ENCODE data around the gene TOR1B. TPM values are rescaled to one million over a fixed set of nuclear protein-coding genes. Genes with fewer than 3 reads are reported as not detected.

TOR1B gene
- total and polyA plus RNA-seq, 4 donors, result 12.8 to 31.9 (median 17.8) TPM

GRCh38 chr9:129809346-129809745 lies 6.4 kb downstream of the TOR1B start:
- Histone ChIP-seq H3K36me3 (ENCODE audit: control insufficient read depth in 4 of 4, insufficient read depth in 3 of 4, low read depth in 1 of 4, low read length in 3 of 4) (peaks cover 5 to 14% (median 7%) of the 10 kb centered on the region in 4 donors), H3K4me1 (ENCODE audit: control insufficient read depth in 4 of 4, insufficient read depth in 4 of 4, low read length in 3 of 4) (peaks cover 7 to 22% (median 12%) of the 10 kb centered on the region in 4 donors), H3K4me3 (ENCODE audit: low read depth in 1 of 3, low read length in 3 of 3) (no peak overlapping the region), H3K27me3 (ENCODE audit: control insufficient read depth in 4 of 4, insufficient read depth in 4 of 4, low read length in 3 of 4) (no peaks in the 10 kb centered on the region), H3K9me3 (ENCODE audit: control insufficient read depth in 4 of 4, low read length in 3 of 4) (no peaks in the 10 kb centered on the region), H3K27ac (ENCODE audit: low read depth in 1 of 2, low read length in 2 of 2) (no peak overlapping the region), H3K9ac (ENCODE audit: low read depth in 1 of 2, low read length in 2 of 2) (no peak overlapping the region)
- 92% methylated on average over 11 of the region's 11 CpGs for WGBS
- TF ChIP-seq TAF1 (conservative IDR thresholded peaks at IDR 0.05) (no peak), ATF3 (IDR thresholded peaks at IDR 0.05) (no peak)
- DNase-seq (ENCODE audit: low spot score), result no peak

- H3K36me3 ChIP-seq (ENCODE audit: control insufficient read depth in 4 of 4, insufficient read depth in 3 of 4, low read depth in 1 of 4, low read length in 3 of 4), result peaks cover 5 to 16% (median 9%) of the 10 kb centered on the region in 4 donors
- no peak for DNase-seq (ENCODE audit: low spot score)
- no peak overlapping the region for H3K4me3 ChIP-seq (ENCODE audit: low read depth in 1 of 3, low read length in 3 of 3)
- peaks cover 7 to 22% (median 12%) of the 10 kb centered on the region in 4 donors for H3K4me1 ChIP-seq (ENCODE audit: control insufficient read depth in 4 of 4, insufficient read depth in 4 of 4, low read length in 3 of 4)
- H3K27ac ChIP-seq (ENCODE audit: low read depth in 1 of 2, low read length in 2 of 2), result peak overlapping the region; percentile 76 to 79
- WGBS, result 92% methylated on average over 11 of the region's 11 CpGs
- H3K9me3 ChIP-seq (ENCODE audit: control insufficient read depth in 4 of 4, low read length in 3 of 4), result no peaks in the 10 kb centered on the region
- no peak overlapping the region for H3K9ac ChIP-seq (ENCODE audit: low read depth in 1 of 2, low read length in 2 of 2)
- no peaks in the 10 kb centered on the region for H3K27me3 ChIP-seq (ENCODE audit: control insufficient read depth in 4 of 4, insufficient read depth in 4 of 4, low read length in 3 of 4)
- TF ChIP-seq NR2F2 (IDR thresholded peaks at IDR 0.05), result no peak
- no peak for TF ChIP-seq CTCF (IDR thresholded peaks at IDR 0.05; ENCODE audit: low read depth, low read length, missing input control)
- TF ChIP-seq HNF4A (conservative IDR thresholded peaks at IDR 0.05), result no peak
- TF ChIP-seq GABPA (IDR thresholded peaks at IDR 0.05 in 1 of 2, conservative IDR thresholded peaks at IDR 0.05 in 1 of 2), result no peak
- no peak for TF ChIP-seq REST (IDR thresholded peaks at IDR 0.05)
- no peak for TF ChIP-seq RXRA (IDR thresholded peaks at IDR 0.05)
- TF ChIP-seq JUND (IDR thresholded peaks at IDR 0.05), result no peak
- no peak for TF ChIP-seq TAF1 (conservative IDR thresholded peaks at IDR 0.05)
- TF ChIP-seq EGR1 (IDR thresholded peaks at IDR 0.05; ENCODE audit: low read depth in 2 of 2), result no peak
- TF ChIP-seq FOXA1 (IDR thresholded peaks at IDR 0.05), result no peak
- TF ChIP-seq FOXA2 (IDR thresholded peaks at IDR 0.05), result no peak
- no peak for TF ChIP-seq ATF3 (IDR thresholded peaks at IDR 0.05)
- TF ChIP-seq MAX (IDR thresholded peaks at IDR 0.05), result no peak
- no peak for TF ChIP-seq RAD21 (IDR thresholded peaks at IDR 0.05)
- TF ChIP-seq HNF4G (IDR thresholded peaks at IDR 0.05), result no peak
- no peak for TF ChIP-seq ZBTB33 (IDR thresholded peaks at IDR 0.05)
- no peak for TF ChIP-seq YY1 (IDR thresholded peaks at IDR 0.05)
- TF ChIP-seq SP1 (IDR thresholded peaks at IDR 0.05), result no peak
Observed at GRCh38 chr9:129810116-129810515, 7.1 kb downstream of the TOR1B start.

All from liver (tissue), 9 donors.